Measurements from ENCODE around the gene UAP1. TPM values are rescaled to one million over a fixed set of nuclear protein-coding genes. Genes with fewer than 3 reads are reported as not detected.

Gene UAP1
- total RNA-seq, 1 experiment from 2014 or later: 39.8 TPM

DNA sequence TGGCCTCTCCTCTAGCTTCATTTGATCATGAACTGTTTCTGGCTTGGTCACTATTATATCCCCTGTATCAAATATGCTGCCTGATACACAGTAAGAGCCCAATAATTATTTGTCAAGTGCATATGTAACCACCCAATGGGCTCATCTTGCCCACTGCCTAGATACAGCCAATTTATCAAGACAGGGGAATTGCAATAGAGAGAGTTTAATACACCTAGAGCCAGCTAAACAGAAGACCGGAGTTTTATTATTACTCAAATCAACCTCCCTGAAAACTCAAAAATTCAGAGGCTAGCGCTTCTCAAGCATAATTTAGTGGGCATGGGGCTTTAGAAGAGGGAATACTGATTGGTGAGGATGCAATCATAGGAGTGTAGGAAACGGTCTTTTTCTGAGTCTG lies 18.3 kb upstream of the UAP1 start:
- no peak overlapping the region for H3K4me3 ChIP-seq
- BruUV-seq (replicated peaks): no TSS peak
- H3F3A ChIP-seq (ENCODE audit: insufficient read depth, low read depth): peaks cover 22% of the 10 kb centered on the region
- H3K4me1 ChIP-seq (replicated peaks; ENCODE audit: insufficient read depth): peaks cover 24% of the 10 kb centered on the region
- ChIA-PET POLR2A (ENCODE audit: unreplicated experiment) (no interaction called here), CTCF (no interaction called here)
- no peaks in the 10 kb centered on the region for H3K36me3 ChIP-seq (ENCODE audit: low read depth)
- H3K79me2 ChIP-seq (ENCODE audit: low read depth): no peaks in the 10 kb centered on the region
- H2AFZ ChIP-seq: no peak overlapping the region
- H3K9me3 ChIP-seq (ENCODE audit: insufficient read depth, low read depth): peaks cover 8% of the 10 kb centered on the region; the same call in 1 of the 2 replicates
- TF ChIP-seq EZH2 (IDR thresholded peaks at IDR 0.05; ENCODE audit: low read depth): no peak
- TF ChIP-seq, protein P1, sequence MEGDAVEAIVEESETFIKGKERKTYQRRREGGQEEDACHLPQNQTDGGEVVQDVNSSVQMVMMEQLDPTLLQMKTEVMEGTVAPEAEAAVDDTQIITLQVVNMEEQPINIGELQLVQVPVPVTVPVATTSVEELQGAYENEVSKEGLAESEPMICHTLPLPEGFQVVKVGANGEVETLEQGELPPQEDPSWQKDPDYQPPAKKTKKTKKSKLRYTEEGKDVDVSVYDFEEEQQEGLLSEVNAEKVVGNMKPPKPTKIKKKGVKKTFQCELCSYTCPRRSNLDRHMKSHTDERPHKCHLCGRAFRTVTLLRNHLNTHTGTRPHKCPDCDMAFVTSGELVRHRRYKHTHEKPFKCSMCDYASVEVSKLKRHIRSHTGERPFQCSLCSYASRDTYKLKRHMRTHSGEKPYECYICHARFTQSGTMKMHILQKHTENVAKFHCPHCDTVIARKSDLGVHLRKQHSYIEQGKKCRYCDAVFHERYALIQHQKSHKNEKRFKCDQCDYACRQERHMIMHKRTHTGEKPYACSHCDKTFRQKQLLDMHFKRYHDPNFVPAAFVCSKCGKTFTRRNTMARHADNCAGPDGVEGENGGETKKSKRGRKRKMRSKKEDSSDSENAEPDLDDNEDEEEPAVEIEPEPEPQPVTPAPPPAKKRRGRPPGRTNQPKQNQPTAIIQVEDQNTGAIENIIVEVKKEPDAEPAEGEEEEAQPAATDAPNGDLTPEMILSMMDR (conservative IDR thresholded peaks at IDR 0.05): no peak
- H4K20me1 ChIP-seq (ENCODE audit: insufficient read depth): no peaks in the 10 kb centered on the region
- H3K27ac ChIP-seq: no peak overlapping the region
- no peaks in the 10 kb centered on the region for H3K27me3 ChIP-seq (ENCODE audit: insufficient read depth, low read depth)
- no peak for DNase-seq
- no peaks in the 10 kb centered on the region for H3K9me2 ChIP-seq (ENCODE audit: insufficient read depth)
- intact Hi-C loops (cut with micrococcal nuclease; ENCODE audit: unreplicated experiment): no loop called here
- H3K4me2 ChIP-seq: no peak overlapping the region

DNA sequence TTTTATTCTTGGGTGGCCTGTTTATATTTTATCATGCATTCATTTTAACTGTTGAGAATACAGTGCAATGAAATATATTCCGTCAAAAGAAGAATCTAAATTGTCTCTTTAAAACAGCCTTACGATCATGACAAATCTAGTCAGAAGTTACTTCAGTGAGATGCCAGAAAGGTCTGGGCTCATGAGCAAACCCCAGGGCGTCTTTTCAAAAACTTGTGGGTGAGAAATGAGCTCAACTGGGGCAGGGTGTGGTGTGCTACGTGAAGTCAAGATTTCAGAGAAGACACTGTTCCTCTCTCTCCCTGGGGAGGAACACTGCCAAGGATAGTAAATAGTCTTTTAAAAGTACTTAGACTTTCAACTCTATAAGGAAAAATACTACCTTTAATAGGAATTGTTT lies 13.4 kb upstream of the UAP1 start:
- no peak overlapping the region for H3K4me2 ChIP-seq
- H3K4me3 ChIP-seq: no peak overlapping the region
- TF ChIP-seq EZH2 (IDR thresholded peaks at IDR 0.05; ENCODE audit: low read depth): no peak
- TF ChIP-seq, protein P1 (conservative IDR thresholded peaks at IDR 0.05): no peak
- H3K27me3 ChIP-seq (ENCODE audit: insufficient read depth, low read depth): no peaks in the 10 kb centered on the region
- intact Hi-C loops (cut with micrococcal nuclease; ENCODE audit: unreplicated experiment): no loop called here
- H3K9me2 ChIP-seq (ENCODE audit: insufficient read depth): no peaks in the 10 kb centered on the region
- H3K9me3 ChIP-seq (ENCODE audit: insufficient read depth, low read depth): peaks cover 5% of the 10 kb centered on the region; the same call in 1 of the 2 replicates
- POLR2A ChIA-PET (ENCODE audit: unreplicated experiment): no interaction called here
- no peaks in the 10 kb centered on the region for H3K79me2 ChIP-seq (ENCODE audit: low read depth)
- H3K27ac ChIP-seq: no peak overlapping the region
- H3F3A ChIP-seq (ENCODE audit: insufficient read depth, low read depth): peaks cover 11% of the 10 kb centered on the region; the same call in 1 of the 2 replicates
- H2AFZ ChIP-seq: no peak overlapping the region
- CTCF ChIA-PET: no interaction called here
- H3K4me1 ChIP-seq (replicated peaks; ENCODE audit: insufficient read depth): peaks cover 21% of the 10 kb centered on the region
- no peaks in the 10 kb centered on the region for H4K20me1 ChIP-seq (ENCODE audit: insufficient read depth)
- no peaks in the 10 kb centered on the region for H3K36me3 ChIP-seq (ENCODE audit: low read depth)
- BruUV-seq (replicated peaks): no TSS peak
- DNase-seq: no peak

DNA sequence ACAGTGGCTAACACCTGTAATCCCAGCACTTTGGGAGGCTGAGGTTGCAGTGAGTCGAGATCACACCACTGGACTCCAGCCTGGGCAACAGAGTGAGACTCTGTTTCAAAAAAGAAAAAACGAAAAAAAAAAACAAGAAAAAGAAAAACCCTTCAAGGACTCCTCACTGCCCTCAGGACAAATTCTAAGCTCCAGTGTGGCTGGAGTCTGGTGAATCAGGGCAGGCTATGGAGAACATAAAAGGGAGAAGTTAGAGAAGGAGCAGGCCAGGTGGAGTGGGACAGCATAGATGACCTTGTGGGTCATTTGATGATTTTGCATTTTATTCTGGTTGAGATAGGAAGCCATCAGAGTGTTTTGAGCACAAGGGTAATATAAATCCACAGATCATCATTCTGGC lies 12.5 kb upstream of the UAP1 start:
- intact Hi-C loops (cut with micrococcal nuclease; ENCODE audit: unreplicated experiment): no loop called here
- Histone ChIP-seq H3K9me3 (ENCODE audit: insufficient read depth, low read depth) (no peaks in the 10 kb centered on the region), H3K36me3 (ENCODE audit: low read depth) (no peaks in the 10 kb centered on the region), H3F3A (ENCODE audit: insufficient read depth, low read depth) (peaks cover 12% of the 10 kb centered on the region; the same call in 1 of the 2 replicates), H3K4me1 (replicated peaks; ENCODE audit: insufficient read depth) (peaks cover 27% of the 10 kb centered on the region), H3K4me3 (no peak overlapping the region), H3K27ac (no peak overlapping the region), H3K27me3 (ENCODE audit: insufficient read depth, low read depth) (no peaks in the 10 kb centered on the region), H4K20me1 (ENCODE audit: insufficient read depth) (no peaks in the 10 kb centered on the region), H3K79me2 (ENCODE audit: low read depth) (no peaks in the 10 kb centered on the region), H2AFZ (no peak overlapping the region), H3K9me2 (ENCODE audit: insufficient read depth) (no peaks in the 10 kb centered on the region), H3K4me2 (no peak overlapping the region)
- BruUV-seq (replicated peaks): no TSS peak
- CTCF ChIA-PET: no interaction called here
- POLR2A ChIA-PET (ENCODE audit: unreplicated experiment): no interaction called here
- DNase-seq: no peak
- TF ChIP-seq, protein P1 (conservative IDR thresholded peaks at IDR 0.05): no peak
- TF ChIP-seq EZH2 (IDR thresholded peaks at IDR 0.05; ENCODE audit: low read depth): no peak

Measured in PC-9 (cell line).